IMR-90 (cell line): ENCODE measurements around the gene ARID5A.

Source experiments
- BHLHE40 ChIP-seq: fragments of 150-350 bp; IDR thresholded peaks from 2 replicates; pipeline ENCODE4 v1.6.1; 2016; ENCODE audit warnings: mild to moderate bottlenecking, low read depth, low read length
- CEBPB ChIP-seq: IDR thresholded peaks from 2 replicates; pipeline ENCODE4 v1.6.1; 2012; ENCODE audit warnings: low read depth, low read length, improper control_type of control experiment
- MAFK ChIP-seq: IDR thresholded peaks from 2 replicates; pipeline ENCODE4 v1.6.1; 2012; ENCODE audit warnings: low read depth, low read length, improper control_type of control experiment
- MXI1 ChIP-seq: IDR thresholded peaks from 2 replicates; pipeline ENCODE4 v1.6.1; 2012; ENCODE audit warnings: low read depth, mild to moderate bottlenecking, low read length, moderate library complexity, borderline replicate concordance
- POLR2A ChIP-seq: IDR thresholded peaks from 2 replicates; pipeline ENCODE4 v1.6.1; 2012; ENCODE audit warnings: mild to moderate bottlenecking, low read depth, low read length
- RAD21 ChIP-seq: IDR thresholded peaks from 2 replicates; pipeline ENCODE4 v1.6.1; 2012; ENCODE audit warnings: low read length, improper control_type of control experiment
- RFX5 ChIP-seq: IDR thresholded peaks from 2 replicates; pipeline ENCODE4 v1.8.0; 2012; ENCODE audit warnings: low read depth, mild to moderate bottlenecking, low read length, moderate library complexity
- TF ChIP-seq, protein P1 (sequence below): conservative IDR thresholded peaks from 2 replicates; pipeline ENCODE4 v1.5.1; 2012; ENCODE audit warnings: mild to moderate bottlenecking, low read depth, low read length, improper control_type of control experiment
- TF ChIP-seq, protein P2 (sequence below): fragments of 150-350 bp; IDR thresholded peaks from 2 replicates; pipeline ENCODE4 v1.6.1; 2017; ENCODE audit warnings: mild to moderate bottlenecking, antibody characterized with exemption, low read length, low read depth

DNA sequence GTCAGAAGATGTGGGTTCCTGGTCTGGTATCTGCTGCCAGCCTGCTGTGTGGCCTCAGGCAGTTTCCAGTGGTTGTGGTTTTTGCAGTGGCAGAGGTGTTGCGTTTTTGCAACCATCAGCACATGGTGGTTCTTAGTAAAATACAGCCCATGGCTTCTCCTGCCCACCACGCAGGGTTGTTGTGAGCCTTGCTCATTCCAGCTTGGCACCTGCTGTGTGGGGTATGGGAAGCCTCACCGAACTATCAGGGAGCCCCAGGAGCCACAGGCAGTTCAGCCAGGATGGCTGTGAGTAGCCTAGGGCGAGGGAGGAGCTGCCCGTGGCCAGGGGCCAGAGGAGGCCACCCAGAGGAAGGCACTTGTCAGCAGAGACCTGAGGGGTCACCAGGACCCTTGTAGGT is 9.8 kb downstream of the ARID5A start:
- TF ChIP-seq, protein P1, sequence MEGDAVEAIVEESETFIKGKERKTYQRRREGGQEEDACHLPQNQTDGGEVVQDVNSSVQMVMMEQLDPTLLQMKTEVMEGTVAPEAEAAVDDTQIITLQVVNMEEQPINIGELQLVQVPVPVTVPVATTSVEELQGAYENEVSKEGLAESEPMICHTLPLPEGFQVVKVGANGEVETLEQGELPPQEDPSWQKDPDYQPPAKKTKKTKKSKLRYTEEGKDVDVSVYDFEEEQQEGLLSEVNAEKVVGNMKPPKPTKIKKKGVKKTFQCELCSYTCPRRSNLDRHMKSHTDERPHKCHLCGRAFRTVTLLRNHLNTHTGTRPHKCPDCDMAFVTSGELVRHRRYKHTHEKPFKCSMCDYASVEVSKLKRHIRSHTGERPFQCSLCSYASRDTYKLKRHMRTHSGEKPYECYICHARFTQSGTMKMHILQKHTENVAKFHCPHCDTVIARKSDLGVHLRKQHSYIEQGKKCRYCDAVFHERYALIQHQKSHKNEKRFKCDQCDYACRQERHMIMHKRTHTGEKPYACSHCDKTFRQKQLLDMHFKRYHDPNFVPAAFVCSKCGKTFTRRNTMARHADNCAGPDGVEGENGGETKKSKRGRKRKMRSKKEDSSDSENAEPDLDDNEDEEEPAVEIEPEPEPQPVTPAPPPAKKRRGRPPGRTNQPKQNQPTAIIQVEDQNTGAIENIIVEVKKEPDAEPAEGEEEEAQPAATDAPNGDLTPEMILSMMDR, result no peak
- TF ChIP-seq MXI1 (no peak), POLR2A (no peak), RAD21 (no peak), MAFK (no peak), CEBPB (no peak), BHLHE40 (no peak), RFX5 (no peak)
- TF ChIP-seq, protein P2, sequence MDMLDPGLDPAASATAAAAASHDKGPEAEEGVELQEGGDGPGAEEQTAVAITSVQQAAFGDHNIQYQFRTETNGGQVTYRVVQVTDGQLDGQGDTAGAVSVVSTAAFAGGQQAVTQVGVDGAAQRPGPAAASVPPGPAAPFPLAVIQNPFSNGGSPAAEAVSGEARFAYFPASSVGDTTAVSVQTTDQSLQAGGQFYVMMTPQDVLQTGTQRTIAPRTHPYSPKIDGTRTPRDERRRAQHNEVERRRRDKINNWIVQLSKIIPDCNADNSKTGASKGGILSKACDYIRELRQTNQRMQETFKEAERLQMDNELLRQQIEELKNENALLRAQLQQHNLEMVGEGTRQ, result no peak
